Right cardiac atrium (tissue), 5 donors: Measurements from ENCODE around the gene TP73. TPM values are rescaled to one million over a fixed set of nuclear protein-coding genes. Genes with fewer than 3 reads are reported as not detected.

Source experiments
- ATAC-seq, 2 donors: fragments of 200-7000 bp; cut with Tn5 transposase; one replicate each; pipeline versions ENCODE4 v1.8.0 to v1.9.1; 2020; ENCODE audit warnings: moderate library complexity in 2 of 2, mild to moderate bottlenecking in 1 of 2
- DNase-seq, 3 donors: peaks; one replicate each; pipeline ENCODE4 v3.0.0-alpha.2; 2020
- H3K27ac ChIP-seq: one replicate; pipeline ENCODE4 v1.5.1; 2013; ENCODE audit warnings: mild to moderate bottlenecking, low read length, control low read depth, moderate library complexity
- H3K27me3 ChIP-seq: one replicate; pipeline ENCODE4 v1.6.1; 2013; ENCODE audit not compliant: control insufficient read depth, insufficient read depth
- H3K4me1 ChIP-seq: one replicate; pipeline ENCODE4 v1.6.1; 2013; ENCODE audit warnings: low read length; ENCODE audit not compliant: control insufficient read depth, insufficient read depth
- H3K4me3 ChIP-seq: one replicate; pipeline ENCODE4 v1.5.1; 2013; ENCODE audit warnings: low read length, control low read depth
- H3K9me3 ChIP-seq: one replicate; pipeline ENCODE4 v1.6.1; 2013; ENCODE audit warnings: low read length; ENCODE audit not compliant: control insufficient read depth
- WGBS: extraction: QIAGEN DNeasy Blood & Tissue Kit; methylation state at CpG from one replicate; pipeline ENCODE4 v1.1.7; 2013; 5-methylcytosine and 5-hydroxymethylcytosine counted together
- intact Hi-C, 4 donors: fragments of 100-400 bp; cut with DNase I; formaldehyde crosslinking; loops; one replicate each; pipeline versions ENCODE4 v1.11.0 to v1.14.0; 2022 to 2023
- polyA plus RNA-seq: library from polyadenylated mRNA; stranded (reverse); fragments of 200-250 nt; gene quantifications from one replicate; pipeline ENCODE4 v1.2.3, GENCODE V29; 2013
- total RNA-seq, 4 donors: library from RNA; stranded (reverse); fragmentation: NEBNext Ultra II Directional; extraction: Animal tissue kit (Norgen Biotek cat#: 25700); gene quantifications; one replicate each; pipeline ENCODE4 v1.2.1, GENCODE V29; 2021
- donor health status: healthy with polysubstance abuse.
- donor health status: DM: no; HTN: yes; CAD: no.
- donor health status: DM: no; HTN: no; CAD: no.
- donor health status: DM: no; HTN: yes; CAD: no; lungs with severe emphysema.
- donor health status: DM: yes; HTN: yes; CAD: no.

The TP73 gene
- total and polyA plus RNA-seq, 5 donors = 0.07 to 0.18 TPM; not detected in 3

GRCh38 chr1:3705341-3705950 lies 53.1 kb downstream of the TP73 start:
- Histone ChIP-seq H3K27ac (no peak overlapping the region), H3K9me3 (no peaks in the 10 kb centered on the region), H3K27me3 (no peaks in the 10 kb centered on the region), H3K4me3 (no peak overlapping the region), H3K4me1 (no peaks in the 10 kb centered on the region)
- WGBS = 73% methylated on average over 19 of the region's 19 CpGs
- DNase-seq (no peak), ATAC-seq (no peak)
- intact Hi-C loops = no loop called here

GRCh38 chr1:3706651-3707297 lies 54.5 kb downstream of the TP73 start:
- H3K27ac ChIP-seq = no peak overlapping the region
- no peaks in the 10 kb centered on the region for H3K4me1 ChIP-seq
- no peaks in the 10 kb centered on the region for H3K9me3 ChIP-seq
- no peaks in the 10 kb centered on the region for H3K27me3 ChIP-seq
- H3K4me3 ChIP-seq = no peak overlapping the region
- no peak for ATAC-seq
- intact Hi-C loops = no loop called here
- WGBS = 82% methylated on average over 26 of the region's 26 CpGs
- no peak for DNase-seq

GRCh38 chr1:3707298-3707938 lies 55.1 kb downstream of the TP73 start:
- Histone ChIP-seq H3K27ac (no peak overlapping the region), H3K9me3 (no peaks in the 10 kb centered on the region), H3K27me3 (no peaks in the 10 kb centered on the region), H3K4me3 (no peak overlapping the region), H3K4me1 (no peaks in the 10 kb centered on the region)
- 35% methylated on average over 35 of the region's 35 CpGs for WGBS
- DNase-seq = no peak
- ATAC-seq = no peak
- intact Hi-C loops = no loop called here

- Histone ChIP-seq H3K9me3 (no peaks in the 10 kb centered on the region), H3K4me3 (no peak overlapping the region), H3K27ac (no peak overlapping the region), H3K4me1 (no peaks in the 10 kb centered on the region), H3K27me3 (no peaks in the 10 kb centered on the region)
- WGBS = 72% methylated on average over 11 of the region's 11 CpGs
- DNase-seq (no peak), ATAC-seq (no peak)
- intact Hi-C loops = no loop called here
Observed at GRCh38 chr1:3707939-3708328, 55.6 kb downstream of the TP73 start.

- Histone ChIP-seq H3K4me1 (peaks cover 2% of the 10 kb centered on the region), H3K4me3 (no peak overlapping the region), H3K27ac (no peak overlapping the region), H3K9me3 (no peaks in the 10 kb centered on the region), H3K27me3 (no peaks in the 10 kb centered on the region)
- intact Hi-C loops = no loop called here
- 28% methylated on average over 19 of the region's 19 CpGs for WGBS
- ATAC-seq = no peak
- DNase-seq = no peak
Observed at GRCh38 chr1:3708791-3709190, 56.5 kb downstream of the TP73 start.

- DNase-seq (no peak), ATAC-seq (no peak)
- Histone ChIP-seq H3K4me3 (no peak overlapping the region), H3K9me3 (no peaks in the 10 kb centered on the region), H3K27me3 (no peaks in the 10 kb centered on the region), H3K27ac (no peak overlapping the region), H3K4me1 (peaks cover 2% of the 10 kb centered on the region)
- intact Hi-C loops = loop anchor here in 1 of 4 donors (10.0 kb wide), 1 partner anchor 255 kb away; the partner anchor contains the start of gene ARHGEF16
- WGBS = 82% methylated on average over 15 of the region's 15 CpGs
Observed at GRCh38 chr1:3710251-3710650, 57.9 kb downstream of the TP73 start.

GRCh38 chr1:3711381-3711779 lies 59.1 kb downstream of the TP73 start:
- intact Hi-C loops = loop anchor here in 1 of 4 donors (10.0 kb wide), 1 partner anchor 257 kb away; the partner anchor contains the start of gene ARHGEF16
- no peaks in the 10 kb centered on the region for H3K27me3 ChIP-seq
- no peak for DNase-seq

GRCh38 chr1:3711780-3712451 lies 59.6 kb downstream of the TP73 start:
- ATAC-seq (no peak), DNase-seq (no peak)
- Histone ChIP-seq H3K27ac (no peak overlapping the region), H3K4me3 (no peak overlapping the region), H3K4me1 (peaks cover 2% of the 10 kb centered on the region), H3K27me3 (no peaks in the 10 kb centered on the region), H3K9me3 (no peaks in the 10 kb centered on the region)
- intact Hi-C loops = loop anchor here in 1 of 4 donors (10.0 kb wide), 1 partner anchor 257 kb away; the partner anchor contains the start of gene ARHGEF16
- 73% methylated on average over 24 of the region's 24 CpGs for WGBS

More at GRCh38 chr1:3711381-3711779, 59.1 kb downstream of the TP73 start:
- ATAC-seq = no peak
- 80% methylated on average over 11 of the region's 11 CpGs for WGBS
- Histone ChIP-seq H3K9me3 (no peaks in the 10 kb centered on the region), H3K4me3 (no peak overlapping the region), H3K27ac (no peak overlapping the region), H3K4me1 (peaks cover 2% of the 10 kb centered on the region)

GRCh38 chr1:3712573-3713535 lies 60.5 kb downstream of the TP73 start:
- 47% methylated on average over 19 of the region's 19 CpGs for WGBS
- intact Hi-C loops = loop anchor here in 1 of 4 donors (10.0 kb wide), 1 partner anchor 258 kb away; the partner anchor contains the start of gene ARHGEF16
- H3K27ac ChIP-seq = no peak overlapping the region
- H3K9me3 ChIP-seq = no peaks in the 10 kb centered on the region
- H3K27me3 ChIP-seq = no peaks in the 10 kb centered on the region
- H3K4me1 ChIP-seq = peaks cover 2% of the 10 kb centered on the region
- H3K4me3 ChIP-seq = no peak overlapping the region
- peak; percentile 38 to 67 for ATAC-seq
- DNase-seq = peak; percentile 52 to 86 (median 85)

GRCh38 chr1:3713840-3714239 lies 61.5 kb downstream of the TP73 start:
- no peaks in the 10 kb centered on the region for H3K27me3 ChIP-seq

More at GRCh38 chr1:3713840-3714239, 61.5 kb downstream of the TP73 start:
- ATAC-seq = no peak
- Histone ChIP-seq H3K9me3 (no peaks in the 10 kb centered on the region), H3K4me3 (no peak overlapping the region), H3K4me1 (peaks cover 2% of the 10 kb centered on the region), H3K27ac (no peak overlapping the region)
- WGBS = 88% methylated on average over 7 of the region's 7 CpGs
- intact Hi-C loops = loop anchor here in 1 of 4 donors (10.0 kb wide), 1 partner anchor 259 kb away; the partner anchor contains the start of gene ARHGEF16
- DNase-seq = no peak
